ENCODE data around the gene DAW1.
"Not testable (repeated sequence)": the region's sequence is repeated elsewhere in the genome, so short reads cannot be mapped to it uniquely, and the experiment has no call there.

Gene DAW1

GRCh38 chr2:227914362-227914761 lies 42.9 kb downstream of the DAW1 start:
- no peak for DNase-seq (ENCODE audit: low read depth, low spot score)

GRCh38 chr2:227921648-227922047 lies 50.2 kb downstream of the DAW1 start:
- DNase-seq (ENCODE audit: low read depth, low spot score) = no peak

- DNase-seq (ENCODE audit: low read depth, low spot score) = no peak
These were observed 60.6 kb downstream of the DAW1 start for GRCh38 chr2:227932001-227932400.

- DNase-seq (ENCODE audit: low read depth, low spot score) = no peak
These were observed 61.0 kb downstream of the DAW1 start for GRCh38 chr2:227932403-227932802.

DNA sequence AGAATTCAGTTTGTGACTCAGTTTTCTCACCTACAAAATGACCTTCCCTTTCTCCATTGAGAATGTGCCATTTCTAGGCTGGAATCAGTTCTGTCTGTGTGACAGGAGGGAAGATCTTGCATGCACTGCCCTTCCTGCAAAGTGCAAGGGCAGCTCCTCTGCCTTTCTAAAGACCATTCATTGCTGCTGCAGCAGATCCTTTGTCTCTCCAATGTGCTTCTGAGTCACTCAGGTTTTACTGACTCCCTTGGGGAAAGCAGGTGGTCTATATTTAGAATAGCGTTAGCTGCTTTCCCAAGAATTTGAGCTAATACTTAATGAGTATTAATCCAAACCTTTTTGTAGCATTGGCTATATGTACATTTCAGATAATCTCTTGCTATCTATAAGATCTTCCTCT lies 62.5 kb downstream of the DAW1 start:
- DNase-seq (ENCODE audit: low read depth, low spot score) = no peak

DNA sequence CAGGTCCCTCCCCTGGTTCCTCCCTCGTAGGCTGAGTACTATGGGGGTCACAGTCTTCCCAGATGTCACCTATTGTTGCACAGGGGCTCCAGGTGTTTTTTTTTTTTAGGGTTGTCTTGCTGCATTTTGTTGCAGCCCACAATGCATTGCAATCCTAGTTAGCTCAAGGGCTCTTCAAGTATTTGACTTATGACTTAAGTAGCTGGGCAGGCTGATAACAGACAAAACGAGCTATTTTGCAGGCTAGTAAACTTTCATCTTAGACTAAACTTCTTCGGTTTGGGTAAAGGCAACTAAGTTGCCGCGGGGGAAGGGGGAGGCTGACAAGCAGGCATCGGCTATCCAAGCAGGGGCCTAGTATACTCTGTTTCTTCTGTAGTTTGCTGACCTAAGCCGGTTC lies 64.8 kb downstream of the DAW1 start:
- DNase-seq (ENCODE audit: low read depth, low spot score) = not testable (repeated sequence)

DNA sequence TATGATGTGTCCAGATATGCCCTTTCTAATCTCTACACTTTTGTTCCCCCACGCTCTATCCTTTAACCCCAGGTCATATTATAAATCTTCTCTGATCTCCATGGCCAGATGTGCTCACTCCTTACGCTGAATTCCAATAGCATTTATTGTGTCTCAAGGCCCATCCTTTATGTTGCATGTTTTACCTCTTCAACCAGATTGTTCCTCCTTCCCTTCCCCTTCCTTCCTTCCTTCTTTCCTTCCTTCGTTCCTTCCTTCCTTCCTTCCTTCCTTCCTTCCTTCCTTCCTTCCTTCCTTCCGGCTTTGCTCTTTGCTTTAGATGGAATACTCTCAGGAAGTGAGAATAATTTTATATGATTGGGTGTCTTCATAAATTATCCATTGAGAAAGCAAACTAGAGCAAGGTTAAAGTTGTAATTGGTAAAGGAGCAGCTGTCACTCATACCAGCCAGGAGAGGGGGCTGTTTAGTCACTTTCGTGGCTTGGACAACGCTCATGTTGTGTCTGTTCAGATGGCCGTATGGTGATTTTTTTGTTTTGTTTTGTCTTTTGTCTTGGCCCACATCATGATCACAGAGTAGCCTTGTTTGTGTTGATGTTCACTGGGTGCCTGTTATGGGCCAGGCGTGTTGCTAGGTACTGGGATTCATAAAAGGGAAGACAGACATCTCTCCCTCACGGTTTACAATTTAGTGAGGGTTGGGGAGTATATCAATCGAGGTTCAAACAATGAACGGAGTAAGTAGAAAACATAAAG lies 68.0 kb downstream of the DAW1 start:
- no peak for DNase-seq (ENCODE audit: low read depth, low spot score)

- DNase-seq (ENCODE audit: low read depth, low spot score) = no peak
These were observed 70.6 kb downstream of the DAW1 start for GRCh38 chr2:227942021-227942420.

- DNase-seq (ENCODE audit: low read depth, low spot score) = no peak
These were observed 71.5 kb downstream of the DAW1 start for GRCh38 chr2:227942965-227943364.

DNA sequence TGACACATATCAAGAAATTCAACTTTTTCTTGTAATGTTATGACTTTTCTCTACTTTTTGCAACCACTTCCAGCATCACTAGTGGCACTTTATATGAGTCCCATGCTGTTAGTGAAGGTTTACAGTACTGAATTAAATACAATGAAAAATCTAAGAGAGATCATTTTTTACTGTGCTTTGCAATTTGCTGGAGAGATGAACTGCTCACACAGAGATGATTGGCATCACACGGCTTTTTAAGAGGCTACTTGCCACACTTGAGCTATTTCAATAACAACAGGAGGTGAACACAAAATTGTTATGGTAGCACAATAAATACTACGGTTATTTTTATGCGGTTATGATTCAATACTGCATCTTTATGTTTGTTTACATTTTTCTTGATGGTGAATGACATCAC lies 88.9 kb downstream of the DAW1 start:
- DNase-seq (ENCODE audit: low read depth, low spot score) = no peak

DNA sequence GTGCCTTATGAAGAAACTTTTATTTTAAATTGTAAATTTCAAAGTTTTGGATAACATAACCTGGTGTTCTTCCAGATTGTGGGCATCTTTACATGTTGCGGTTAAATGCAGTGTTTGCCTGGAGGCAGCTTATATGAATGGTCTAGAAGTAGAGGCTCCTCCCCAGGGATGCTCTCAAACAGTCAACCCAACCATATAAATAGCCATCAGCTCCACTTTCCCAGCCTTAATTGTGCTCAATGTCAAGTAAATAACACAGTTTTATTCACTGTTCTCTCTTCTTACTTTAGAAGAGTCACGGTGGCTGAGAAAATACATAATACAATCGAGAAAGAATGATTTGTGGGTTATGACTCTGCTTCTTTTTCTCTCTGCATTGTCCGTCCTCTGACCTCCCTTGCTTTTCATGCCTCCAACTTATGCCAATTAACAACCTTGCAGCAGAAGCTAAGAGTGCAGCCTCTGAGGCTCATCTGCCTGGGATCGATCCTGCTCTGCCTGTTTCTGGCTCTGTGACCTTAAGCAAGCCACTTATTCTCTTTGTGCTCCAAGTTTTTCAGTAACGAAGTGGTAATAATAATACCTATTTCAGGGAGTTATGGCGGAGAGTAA lies 100.3 kb downstream of the DAW1 start:
- DNase-seq (ENCODE audit: low read depth, low spot score) = no peak

GRCh38 chr2:227973241-227973640 lies 101.8 kb downstream of the DAW1 start:
- DNase-seq (ENCODE audit: low read depth, low spot score) = no peak

Data from activated naive CD8-positive, alpha-beta T cell treated with anti-CD3 and anti-CD28 coated beads, Interleukin-2, amount 50 U/mL, for 16 hours (primary cell).